ENCODE data around the gene METTL27. TPM values are rescaled to one million over a fixed set of nuclear protein-coding genes. Genes with fewer than 3 reads are reported as not detected.

METTL27 gene
- total and polyA plus RNA-seq, 9 of the 15 experiments (the other 6 are each of a cell fraction or from before 2014, with no cell fraction given) = 0.08 to 0.82 (median 0.33) TPM; not detected in 4

GRCh38 chr7:73834626-73835191, 7.6 kb downstream of the METTL27 start:
- Histone ChIP-seq H3K27ac (ENCODE audit: extremely low read depth, low read depth, low read length) (no peak overlapping the region), H4K20me1 (replicated peaks; ENCODE audit: control insufficient read depth, insufficient read depth, low read length) (no peaks in the 10 kb centered on the region), H3K4me2 (ENCODE audit: insufficient read depth, low read length) (no peak overlapping the region), H2AFZ (ENCODE audit: low read depth, low read length) (no peak overlapping the region), H3K9ac (ENCODE audit: insufficient read depth in 1 of 2, low read depth in 2 of 2, low read length in 2 of 2) (no peak overlapping the region), H3K27me3 (ENCODE audit: control insufficient read depth in 2 of 2, insufficient read depth in 2 of 2, low read length in 2 of 2) (no peaks in the 10 kb centered on the region), H3K79me2 (ENCODE audit: control insufficient read depth, insufficient read depth, low read length) (no peaks in the 10 kb centered on the region), H3K4me3 (no peak overlapping the region), H3K4me1 (replicated peaks in 1 of 2; ENCODE audit: control insufficient read depth in 2 of 2, insufficient read depth in 2 of 2, low read length in 2 of 2) (peaks cover 10 to 28% of the 10 kb centered on the region in 2 experiments), H3K9me1 (ENCODE audit: control insufficient read depth, insufficient read depth, low read length) (no peaks in the 10 kb centered on the region), H3K9me3 (replicated peaks; ENCODE audit: control insufficient read depth, insufficient read depth, low read depth, low read length) (no peaks in the 10 kb centered on the region), H3K36me3 (ENCODE audit: control insufficient read depth, insufficient read depth, low read length) (no peaks in the 10 kb centered on the region)
- intact Hi-C loops (cut with micrococcal nuclease) (no loop called here), in situ Hi-C loops (cut with MboI) (no loop called here)
- 67% methylated on average over 10 of the region's 11 CpGs for WGBS (ENCODE audit: insufficient coverage, low coverage, missing lambda C conversion rate)
- no peak for DNase-seq (ENCODE audit: extremely low read depth in 1 of 4, low spot score in 3 of 4)
- ChIA-PET POLR2A (no interaction called here), CTCF (ENCODE audit: low intra/inter-chr PET ratio) (no interaction called here)
- TF ChIP-seq ZNF263 (CRISPR knock-in tag; IDR thresholded peaks at IDR 0.05; ENCODE audit: borderline replicate concordance) (peak; percentile 69), NFE2 (IDR thresholded peaks at IDR 0.05; ENCODE audit: low read depth) (no peak)
- no peak for FAIRE-seq
- no TSS peak for BruUV-seq (replicated peaks)
- no peak for ATAC-seq

GRCh38 chr7:73833251-73833919, 8.9 kb downstream of the METTL27 start:
- Histone ChIP-seq H4K20me1 (replicated peaks; ENCODE audit: control insufficient read depth, insufficient read depth, low read length) (no peaks in the 10 kb centered on the region), H2AFZ (ENCODE audit: low read depth, low read length) (peak overlapping the region; percentile 34), H3K9ac (ENCODE audit: insufficient read depth in 1 of 2, low read depth in 2 of 2, low read length in 2 of 2) (peak overlapping the region in 1 of 2 experiments; percentile 53; a peak in 2 of 4 replicates), H3K4me2 (ENCODE audit: insufficient read depth, low read length) (no peak overlapping the region; the same call in 1 of the 2 replicates), H3K9me1 (ENCODE audit: control insufficient read depth, insufficient read depth, low read length) (no peaks in the 10 kb centered on the region), H3K4me3 (no peak overlapping the region), H3K4me1 (replicated peaks in 1 of 2; ENCODE audit: control insufficient read depth in 2 of 2, insufficient read depth in 2 of 2, low read length in 2 of 2) (peaks cover 11 to 33% of the 10 kb centered on the region in 2 experiments), H3K9me3 (replicated peaks; ENCODE audit: control insufficient read depth, insufficient read depth, low read depth, low read length) (no peaks in the 10 kb centered on the region), H3K36me3 (ENCODE audit: control insufficient read depth, insufficient read depth, low read length) (no peaks in the 10 kb centered on the region), H3K27me3 (ENCODE audit: control insufficient read depth in 2 of 2, insufficient read depth in 2 of 2, low read length in 2 of 2) (no peaks in the 10 kb centered on the region), H3K27ac (ENCODE audit: extremely low read depth, low read depth, low read length) (no peak overlapping the region), H3K79me2 (ENCODE audit: control insufficient read depth, insufficient read depth, low read length) (no peaks in the 10 kb centered on the region)
- BruUV-seq (replicated peaks) = no TSS peak
- intact Hi-C loops (cut with micrococcal nuclease) = no loop called here
- no peak for FAIRE-seq
- ChIA-PET CTCF (ENCODE audit: low intra/inter-chr PET ratio) (no interaction called here), POLR2A (interaction anchor here (0.7 to 1.7 kb wide), 4 partner anchors 9 to 19 kb away, joined by 3 to 5 read pairs (median 4); partner anchors contain the start of gene METTL27)
- peak in 2 of 4 experiments; percentile 50 for DNase-seq (ENCODE audit: extremely low read depth in 1 of 4, low spot score in 3 of 4)
- in situ Hi-C loops (cut with MboI) = no loop called here
- 42% methylated on average over 13 of the region's 13 CpGs for WGBS (ENCODE audit: insufficient coverage, low coverage, missing lambda C conversion rate)
- ATAC-seq = peak; percentile 43
- TF ChIP-seq MCM5 (IDR thresholded peaks at IDR 0.05; ENCODE audit: low read depth) (no peak), ZNF699 (CRISPR knock-in tag; IDR thresholded peaks at IDR 0.05; ENCODE audit: insufficient replicate concordance) (no peak), BCL6 (CRISPR knock-in tag; IDR thresholded peaks at IDR 0.05) (no peak), CHD4 (IDR thresholded peaks at IDR 0.05; ENCODE audit: insufficient read depth, insufficient replicate concordance, low read depth, low read length, poor library complexity, severe bottlenecking) (no peak), RCOR1 (IDR thresholded peaks at IDR 0.05; ENCODE audit: borderline replicate concordance in 1 of 2, low read depth in 2 of 2, low read length in 2 of 2) (no peak), RAD51 (IDR thresholded peaks at IDR 0.05; ENCODE audit: borderline replicate concordance, low read depth) (no peak), FOXP4 (CRISPR knock-in tag; IDR thresholded peaks at IDR 0.05; ENCODE audit: borderline replicate concordance) (no peak), ZNF23 (CRISPR knock-in tag; IDR thresholded peaks at IDR 0.05) (no peak), NR0B1 (IDR thresholded peaks at IDR 0.05; ENCODE audit: partially characterized antibody) (no peak)
